Activated naive CD4-positive, alpha-beta T cell treated with Interleukin-2 at 50 U/mL for 16 hours (primary cell): Measurements from ENCODE around the gene MAP3K1.
"Not testable (repeated sequence)": the region's sequence is repeated elsewhere in the genome, so short reads cannot be mapped to it uniquely, and the experiment has no call there.

Experiments used
- DNase-seq: peaks from one replicate; pipeline ENCODE4 v3.0.0-alpha.2; 2020

Gene MAP3K1

GRCh38 chr5:56817263-56818014, 2.1 kb downstream of the MAP3K1 start:
- no peak for DNase-seq

GRCh38 chr5:56818450-56819037, 3.2 kb downstream of the MAP3K1 start:
- no peak for DNase-seq

- DNase-seq: no peak
These were observed 3.9 kb downstream of the MAP3K1 start for GRCh38 chr5:56819060-56819881.

GRCh38 chr5:56821868-56822267, 6.5 kb downstream of the MAP3K1 start:
- DNase-seq: not testable (repeated sequence)

GRCh38 chr5:56822981-56823380, 7.6 kb downstream of the MAP3K1 start:
- DNase-seq: no peak

GRCh38 chr5:56824019-56824418, 8.7 kb downstream of the MAP3K1 start:
- no peak for DNase-seq

- no peak for DNase-seq
These were observed 10.0 kb downstream of the MAP3K1 start for GRCh38 chr5:56825222-56825824.

GRCh38 chr5:56827049-56827448, 11.7 kb downstream of the MAP3K1 start:
- DNase-seq: no peak

- DNase-seq: no peak
These were observed 12.6 kb downstream of the MAP3K1 start for GRCh38 chr5:56827924-56828323.

GRCh38 chr5:56829137-56829908, 14.0 kb downstream of the MAP3K1 start:
- peak; percentile 69 for DNase-seq

- no peak for DNase-seq
These were observed 16.4 kb downstream of the MAP3K1 start for GRCh38 chr5:56831773-56832172.

GRCh38 chr5:56833325-56833724, 18.0 kb downstream of the MAP3K1 start:
- DNase-seq: peak; percentile 15

GRCh38 chr5:56837381-56837780, 22.0 kb downstream of the MAP3K1 start:
- no peak for DNase-seq

- no peak for DNase-seq
These were observed 22.6 kb downstream of the MAP3K1 start for GRCh38 chr5:56837956-56838355.

- no peak for DNase-seq
These were observed 23.2 kb downstream of the MAP3K1 start for GRCh38 chr5:56838409-56839039.

GRCh38 chr5:56839062-56839461, 23.7 kb downstream of the MAP3K1 start:
- DNase-seq: no peak

GRCh38 chr5:56840597-56840996, 25.2 kb downstream of the MAP3K1 start:
- DNase-seq: no peak

- DNase-seq: no peak
These were observed 29.9 kb downstream of the MAP3K1 start for GRCh38 chr5:56845277-56845676.

- DNase-seq: no peak
These were observed 30.6 kb downstream of the MAP3K1 start for GRCh38 chr5:56845904-56846480.

- no peak for DNase-seq
These were observed 32.9 kb downstream of the MAP3K1 start for GRCh38 chr5:56848206-56848605.

- no peak for DNase-seq
These were observed 34.3 kb downstream of the MAP3K1 start for GRCh38 chr5:56849671-56850070.

- DNase-seq: no peak
These were observed 35.1 kb downstream of the MAP3K1 start for GRCh38 chr5:56850423-56850822.
